ENCODE results near the gene CPB1.

DNA sequence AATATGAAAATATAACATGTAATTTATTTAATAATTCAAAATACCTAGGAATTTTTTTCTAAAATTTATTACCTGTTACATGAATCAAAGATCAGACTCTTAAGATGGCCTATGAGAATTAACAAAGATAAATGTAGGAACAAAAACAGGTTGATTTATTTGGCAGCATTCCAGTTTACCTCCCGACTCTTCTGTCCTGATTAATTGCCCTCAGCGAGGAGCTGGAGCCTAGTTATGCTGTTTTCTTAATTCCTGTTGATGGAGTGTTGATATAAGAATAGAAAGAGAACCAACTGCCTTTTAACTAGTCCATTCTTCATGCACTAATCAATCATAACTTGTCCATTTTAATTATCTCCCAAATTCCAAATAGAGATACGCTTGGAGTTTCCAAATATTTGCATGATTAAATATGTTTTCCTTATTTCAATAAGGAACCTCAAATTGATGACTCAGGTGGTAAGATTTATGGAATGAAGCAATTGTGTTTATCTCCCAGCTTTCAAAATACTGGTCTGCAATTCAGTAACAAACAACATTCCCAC lies 10.6 kb upstream of the CPB1 start:
- TF ChIP-seq POLR2A (IDR thresholded peaks at IDR 0.05) (no peak), POLR2AphosphoS5 (IDR thresholded peaks at IDR 0.05) (no peak)
- TF ChIP-seq, protein P1, sequence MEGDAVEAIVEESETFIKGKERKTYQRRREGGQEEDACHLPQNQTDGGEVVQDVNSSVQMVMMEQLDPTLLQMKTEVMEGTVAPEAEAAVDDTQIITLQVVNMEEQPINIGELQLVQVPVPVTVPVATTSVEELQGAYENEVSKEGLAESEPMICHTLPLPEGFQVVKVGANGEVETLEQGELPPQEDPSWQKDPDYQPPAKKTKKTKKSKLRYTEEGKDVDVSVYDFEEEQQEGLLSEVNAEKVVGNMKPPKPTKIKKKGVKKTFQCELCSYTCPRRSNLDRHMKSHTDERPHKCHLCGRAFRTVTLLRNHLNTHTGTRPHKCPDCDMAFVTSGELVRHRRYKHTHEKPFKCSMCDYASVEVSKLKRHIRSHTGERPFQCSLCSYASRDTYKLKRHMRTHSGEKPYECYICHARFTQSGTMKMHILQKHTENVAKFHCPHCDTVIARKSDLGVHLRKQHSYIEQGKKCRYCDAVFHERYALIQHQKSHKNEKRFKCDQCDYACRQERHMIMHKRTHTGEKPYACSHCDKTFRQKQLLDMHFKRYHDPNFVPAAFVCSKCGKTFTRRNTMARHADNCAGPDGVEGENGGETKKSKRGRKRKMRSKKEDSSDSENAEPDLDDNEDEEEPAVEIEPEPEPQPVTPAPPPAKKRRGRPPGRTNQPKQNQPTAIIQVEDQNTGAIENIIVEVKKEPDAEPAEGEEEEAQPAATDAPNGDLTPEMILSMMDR (IDR thresholded peaks at IDR 0.05), result no peak

Measured in prostate gland (tissue), 2 donors.